ENCODE measurements around the gene APBB2. TPM values are rescaled to one million over a fixed set of nuclear protein-coding genes. Genes with fewer than 3 reads are reported as not detected.

APBB2 gene
- total RNA-seq, 1 donor from 2014 or later, result 121 TPM

DNA sequence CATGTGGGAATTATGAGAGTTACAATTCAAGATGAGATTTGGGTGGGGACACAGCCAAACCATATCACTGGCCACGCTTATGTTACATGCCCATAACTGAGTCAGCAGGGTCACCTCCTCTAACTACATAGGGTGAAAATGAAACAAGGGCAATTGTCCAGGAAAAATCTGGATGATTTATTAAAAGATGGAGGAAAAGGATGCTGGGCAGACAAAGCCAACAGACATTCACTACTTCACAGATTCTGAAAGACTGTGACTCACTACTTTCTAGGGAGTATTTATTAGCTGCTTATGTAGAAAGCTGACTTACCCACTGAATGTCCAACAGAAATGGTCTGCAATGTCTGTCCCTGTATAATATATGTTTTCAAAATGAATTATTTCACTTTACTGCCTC is 72.4 kb downstream of the APBB2 start:
- DNase-seq (ENCODE audit: low spot score), result no peak

DNA sequence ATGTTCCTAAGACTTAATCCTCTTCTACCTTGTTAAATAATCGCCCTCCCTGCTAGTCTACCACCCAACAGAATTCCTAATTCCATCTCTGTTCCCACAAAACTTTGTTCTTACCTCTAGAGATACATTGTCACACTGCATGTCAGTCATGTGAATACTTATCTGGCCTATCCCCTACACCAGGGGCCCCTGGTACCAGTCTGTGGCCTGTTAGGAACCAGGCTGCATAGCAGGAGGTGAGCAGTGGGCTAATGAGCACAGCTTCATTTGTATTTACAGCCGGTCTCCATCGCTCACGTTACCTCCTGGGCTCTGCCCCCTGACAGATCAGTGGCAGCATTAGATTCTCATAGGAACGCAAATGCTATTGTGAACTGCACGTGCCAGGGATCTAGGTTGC is 73.9 kb downstream of the APBB2 start:
- no peak for DNase-seq (ENCODE audit: low spot score)

DNA sequence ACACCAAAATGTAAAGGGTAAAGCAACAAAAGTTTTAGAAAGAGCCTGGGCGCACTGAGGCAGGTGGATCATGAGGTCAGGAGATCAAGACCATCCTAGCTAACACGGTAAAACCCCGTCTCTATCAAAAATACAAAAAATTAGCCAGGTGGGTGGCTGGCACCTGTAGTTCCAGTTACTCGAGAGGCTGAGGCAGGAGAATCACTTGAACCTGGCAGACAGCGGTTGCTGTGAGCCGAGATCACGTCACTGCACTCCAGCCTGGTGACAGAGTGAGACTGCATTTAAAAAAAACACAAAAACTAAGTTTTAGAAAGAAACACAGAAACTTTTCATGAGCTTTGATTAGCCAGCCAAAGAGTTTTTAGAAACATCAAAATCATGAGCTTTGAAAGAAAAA is 76.5 kb downstream of the APBB2 start:
- no peak for DNase-seq (ENCODE audit: low spot score)

GRCh38 chr4:41136456-41136855 is 77.9 kb downstream of the APBB2 start:
- no peak for DNase-seq (ENCODE audit: low spot score)

DNA sequence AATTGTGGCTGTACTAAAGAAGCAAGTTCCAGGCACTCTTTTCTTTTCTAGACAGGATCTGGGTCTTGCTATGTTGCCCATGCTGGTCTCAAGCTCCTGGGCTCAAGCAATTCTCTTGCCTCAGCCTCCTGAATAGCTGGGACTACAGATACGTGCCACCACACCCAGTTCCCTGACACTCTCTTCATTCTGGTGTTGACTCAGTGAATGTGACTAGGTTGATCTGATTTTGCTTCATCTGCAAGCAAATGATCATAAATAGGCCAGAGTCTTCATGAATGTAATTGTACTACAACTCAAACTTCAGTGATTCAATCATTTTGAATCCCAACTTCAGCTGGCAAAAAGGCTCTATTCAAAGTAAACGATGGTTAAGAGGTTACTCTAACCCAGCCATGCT is 78.5 kb downstream of the APBB2 start:
- no peak for DNase-seq (ENCODE audit: low spot score)

DNA sequence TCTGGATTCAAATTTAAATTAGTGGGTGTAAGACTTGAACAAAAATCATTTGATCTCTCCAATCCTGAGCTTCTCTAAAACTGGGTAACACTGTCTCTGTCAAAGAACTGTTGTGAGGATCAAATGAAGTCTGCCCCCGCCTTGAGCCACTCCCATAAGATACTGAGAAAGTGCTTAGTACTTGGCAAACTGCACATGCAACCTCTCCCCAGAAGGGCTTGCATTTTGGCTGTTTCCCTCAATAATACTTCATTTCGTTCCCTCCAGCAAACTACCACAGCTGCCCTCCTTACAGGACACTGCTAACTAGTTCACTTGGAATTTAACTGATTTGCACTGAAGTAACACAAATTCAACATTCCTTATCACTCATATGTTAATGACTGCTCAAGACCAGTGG is 79.8 kb downstream of the APBB2 start:
- DNase-seq (ENCODE audit: low spot score), result no peak

DNA sequence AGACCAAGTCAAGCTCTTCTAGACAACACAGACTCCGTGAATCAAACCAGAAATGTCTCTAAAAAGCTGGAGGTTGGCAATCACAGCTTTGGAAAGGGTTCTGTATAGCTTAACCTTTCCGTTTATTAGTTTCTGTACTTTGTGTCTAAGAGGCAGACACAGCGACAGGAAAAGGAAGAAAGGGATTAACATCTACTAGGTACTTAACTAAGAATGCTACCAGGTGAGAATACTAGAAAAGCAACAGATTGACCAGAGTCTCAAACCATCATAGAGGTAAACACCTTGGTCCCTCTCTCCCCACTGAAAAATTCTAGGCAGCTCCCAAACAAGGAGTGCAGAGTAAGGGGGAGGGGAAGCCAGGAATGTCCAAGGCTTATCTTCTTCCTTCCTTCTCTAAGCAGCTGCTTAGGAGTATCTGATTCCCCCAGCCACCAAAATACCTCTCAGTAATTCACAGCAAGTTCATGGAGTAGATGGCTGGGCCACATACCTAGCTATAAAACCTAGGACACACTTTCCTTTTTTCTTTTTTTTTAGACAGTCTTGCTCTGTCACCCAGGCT is 80.8 kb downstream of the APBB2 start:
- DNase-seq (ENCODE audit: low spot score), result no peak

DNA sequence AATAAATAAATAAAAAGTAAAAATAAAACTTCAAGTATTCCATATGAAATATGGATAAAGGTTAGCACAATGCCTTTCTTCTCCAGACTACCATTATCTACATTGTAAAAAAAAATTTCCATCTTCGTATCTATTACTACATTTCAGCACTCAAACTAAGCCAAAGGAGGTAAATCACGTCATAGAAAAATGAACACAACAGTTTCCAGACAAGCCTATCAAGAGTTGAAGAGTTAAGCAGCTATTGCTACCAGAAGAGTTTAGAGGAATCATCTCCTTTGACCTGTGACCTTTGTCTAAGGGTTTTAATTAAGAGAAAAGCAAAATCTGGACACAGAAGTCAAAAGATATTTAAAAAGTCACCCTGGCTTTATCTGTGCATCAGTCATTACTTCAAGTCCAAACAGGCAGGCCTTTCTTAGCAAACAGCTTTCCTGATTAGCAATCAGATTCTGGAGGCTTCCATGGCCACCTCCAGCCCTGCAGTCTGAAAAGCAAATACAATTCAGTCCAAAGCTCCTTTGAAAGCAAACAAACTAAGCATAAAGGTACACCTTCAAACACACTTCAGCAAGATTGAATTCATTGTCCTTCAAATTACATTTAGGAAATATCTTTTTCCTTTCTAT is 82.2 kb downstream of the APBB2 start:
- no peak for DNase-seq (ENCODE audit: low spot score)

DNA sequence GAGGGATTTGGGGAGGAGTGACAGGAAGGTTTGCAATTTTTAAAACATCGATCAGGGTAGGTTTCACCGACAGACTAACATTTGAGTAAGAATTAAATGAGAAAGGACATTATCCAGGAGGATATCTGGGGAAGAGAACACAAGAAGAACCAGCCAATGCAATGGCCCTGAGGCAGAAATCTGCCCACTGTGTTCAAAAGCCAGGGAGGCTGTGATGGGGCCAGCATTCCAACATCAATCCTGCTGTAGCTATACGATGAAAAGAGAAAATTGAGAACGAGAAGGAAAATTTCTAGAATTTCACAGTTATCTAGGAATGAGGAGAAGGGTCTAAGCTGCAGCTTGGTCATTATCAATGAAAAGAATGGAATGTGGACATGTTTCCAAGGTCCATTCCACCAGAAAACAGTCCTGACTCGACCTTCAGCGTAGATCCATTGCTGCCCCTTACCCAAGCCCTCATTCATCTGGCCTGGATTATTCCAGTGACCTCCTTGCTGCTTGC is 84.4 kb downstream of the APBB2 start:
- DNase-seq (ENCODE audit: low spot score), result no peak

DNA sequence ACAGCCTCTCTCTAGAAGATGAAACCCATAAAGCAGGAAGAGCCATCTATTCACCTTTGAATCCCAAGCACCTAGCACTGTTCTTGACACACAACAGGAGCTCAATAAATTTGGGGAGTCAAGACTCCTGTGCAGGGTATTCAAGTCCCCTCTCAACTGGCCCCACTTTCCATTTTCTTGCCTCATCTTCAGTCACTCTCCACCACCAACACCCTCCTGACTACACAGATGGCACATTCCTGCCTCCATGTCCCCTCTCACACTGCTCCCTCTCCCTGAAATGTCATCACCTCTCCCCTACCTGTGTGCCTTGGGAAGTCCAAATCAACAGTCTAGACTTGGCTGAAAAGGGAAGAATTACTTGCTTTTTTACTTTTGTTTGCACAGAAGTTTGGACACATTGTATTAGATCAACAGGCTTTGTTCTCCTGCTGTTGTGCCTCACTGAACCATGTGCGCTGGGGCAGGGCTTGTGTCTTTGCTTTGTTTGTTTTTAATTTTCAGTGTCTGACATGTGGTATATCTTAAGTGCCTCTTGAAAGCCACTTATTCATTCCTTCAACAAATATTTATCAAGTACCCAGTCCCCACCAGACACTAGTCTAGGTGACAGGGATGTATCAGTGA is 85.1 kb downstream of the APBB2 start:
- DNase-seq (ENCODE audit: low spot score), result no peak

DNA sequence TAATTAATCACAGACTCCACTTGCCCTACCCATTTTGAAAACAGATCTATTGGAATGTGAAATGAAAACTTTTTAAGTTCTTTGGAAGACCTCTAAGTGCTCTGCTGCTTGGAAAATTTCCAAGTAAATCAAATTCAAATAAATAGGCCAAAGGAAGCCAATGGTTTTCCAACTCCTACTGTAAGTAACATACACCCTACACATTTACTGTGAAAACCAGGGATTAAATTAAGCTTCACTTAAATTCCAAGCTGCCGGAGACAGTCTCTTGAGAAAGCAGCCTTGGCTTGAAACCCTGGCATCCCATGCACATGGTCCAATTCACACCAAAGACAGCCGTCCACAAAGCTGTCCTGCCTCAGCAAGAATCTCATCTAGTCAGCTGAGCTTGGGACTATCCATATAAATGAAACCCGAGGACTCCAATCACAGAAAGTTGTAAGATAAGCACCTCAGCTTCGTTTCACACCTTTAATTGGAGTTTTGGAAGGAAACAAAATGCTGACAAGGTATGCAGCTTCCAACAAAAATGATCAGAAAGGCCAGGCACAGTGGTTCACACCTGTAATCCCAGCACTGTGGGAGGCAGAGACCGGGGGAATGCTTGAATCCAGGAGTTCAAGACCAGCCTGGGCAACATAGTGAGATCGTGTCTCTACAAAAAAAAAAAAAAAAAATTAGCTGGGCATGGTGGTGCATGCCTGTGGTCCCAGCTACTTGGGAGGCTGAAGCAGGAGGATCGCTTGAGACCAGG is 88.6 kb downstream of the APBB2 start:
- DNase-seq (ENCODE audit: low spot score), result no peak

DNA sequence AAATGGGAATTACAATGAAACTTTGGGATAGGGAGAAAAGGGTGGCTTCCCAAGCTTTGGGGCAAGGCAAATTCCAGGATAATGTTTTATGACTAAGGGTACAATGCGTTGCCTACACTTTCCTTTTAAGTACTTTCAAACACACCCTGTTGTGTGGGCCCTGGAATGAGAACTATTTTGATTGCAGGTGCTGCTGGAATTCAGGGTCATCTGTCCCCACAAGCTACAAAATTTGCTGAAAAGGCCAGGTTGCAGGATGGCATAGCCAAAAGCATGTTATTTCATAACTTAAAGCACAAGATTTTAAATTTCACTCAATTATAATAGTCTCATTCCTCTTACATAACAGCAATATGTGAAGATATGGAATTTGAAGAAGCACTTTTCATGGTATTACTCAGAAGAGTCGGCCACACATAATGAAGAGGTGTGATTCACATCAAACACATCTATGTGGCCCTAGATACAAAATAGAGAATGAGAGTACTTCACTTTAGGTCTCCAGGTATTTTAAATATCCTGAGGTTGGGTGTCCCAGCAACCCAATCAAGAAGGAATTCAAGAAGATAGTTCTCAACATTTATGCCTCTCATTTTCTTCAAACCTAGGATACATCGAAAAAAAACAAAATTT is 89.3 kb downstream of the APBB2 start:
- no peak for DNase-seq (ENCODE audit: low spot score)

DNA sequence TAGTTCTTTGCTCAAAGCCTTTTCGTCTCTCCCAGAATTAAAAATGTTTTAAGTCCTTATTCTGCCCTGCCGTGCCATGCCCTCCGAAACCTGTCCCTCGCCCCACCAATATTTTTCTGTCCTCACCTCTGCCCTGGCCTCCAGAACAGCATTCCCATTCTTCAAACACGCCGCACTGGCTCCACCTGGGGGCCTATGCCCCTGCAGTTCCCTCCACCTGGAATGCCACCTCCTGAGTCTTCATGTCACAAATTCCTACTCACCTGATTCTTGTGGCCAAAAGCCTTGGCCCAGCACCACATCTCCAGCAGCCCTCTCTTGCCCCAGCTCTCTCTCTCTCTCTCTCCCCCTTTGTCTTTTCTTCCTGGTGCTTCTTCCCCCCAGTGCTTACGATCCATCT is 91.6 kb downstream of the APBB2 start:
- no peak for DNase-seq (ENCODE audit: low spot score)

DNA sequence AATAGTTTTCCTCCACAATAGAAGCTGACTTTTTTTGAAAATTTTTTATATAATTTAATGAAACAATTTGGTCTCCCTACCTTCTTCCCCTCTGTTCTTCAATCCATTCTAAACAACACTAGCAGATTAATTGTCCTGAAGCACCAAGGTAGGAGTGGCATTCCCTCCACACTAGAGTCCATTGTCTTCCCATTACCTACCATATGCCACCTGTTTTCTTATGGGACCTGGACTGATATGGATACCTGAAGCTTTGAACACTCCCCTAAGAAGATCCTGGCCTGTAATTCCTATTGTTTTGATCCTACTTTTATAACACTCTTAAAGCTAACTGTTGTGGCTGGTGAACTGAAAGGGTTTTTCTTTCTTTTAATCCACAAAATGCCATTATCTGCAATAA is 92.0 kb downstream of the APBB2 start:
- DNase-seq (ENCODE audit: low spot score), result no peak

DNA sequence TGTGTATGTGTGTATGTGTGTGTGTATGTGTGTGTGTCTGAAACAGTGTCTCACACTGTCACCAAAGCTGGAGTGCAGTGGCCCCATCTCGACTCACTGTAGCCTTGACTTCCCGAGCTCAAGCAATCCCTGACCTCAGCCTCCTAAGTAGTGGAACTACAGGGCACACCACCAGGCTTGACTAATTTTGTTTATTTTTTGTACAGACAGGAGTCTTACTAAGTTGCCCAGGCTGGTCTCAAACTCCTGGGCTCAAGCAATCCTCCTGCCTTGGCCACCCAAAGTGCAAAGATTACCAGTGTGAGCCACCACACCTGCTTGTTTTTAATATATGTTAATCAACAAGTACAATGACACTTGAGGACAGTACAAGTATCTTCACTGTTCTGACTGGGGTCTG is 92.4 kb downstream of the APBB2 start:
- no peak for DNase-seq (ENCODE audit: low spot score)

DNA sequence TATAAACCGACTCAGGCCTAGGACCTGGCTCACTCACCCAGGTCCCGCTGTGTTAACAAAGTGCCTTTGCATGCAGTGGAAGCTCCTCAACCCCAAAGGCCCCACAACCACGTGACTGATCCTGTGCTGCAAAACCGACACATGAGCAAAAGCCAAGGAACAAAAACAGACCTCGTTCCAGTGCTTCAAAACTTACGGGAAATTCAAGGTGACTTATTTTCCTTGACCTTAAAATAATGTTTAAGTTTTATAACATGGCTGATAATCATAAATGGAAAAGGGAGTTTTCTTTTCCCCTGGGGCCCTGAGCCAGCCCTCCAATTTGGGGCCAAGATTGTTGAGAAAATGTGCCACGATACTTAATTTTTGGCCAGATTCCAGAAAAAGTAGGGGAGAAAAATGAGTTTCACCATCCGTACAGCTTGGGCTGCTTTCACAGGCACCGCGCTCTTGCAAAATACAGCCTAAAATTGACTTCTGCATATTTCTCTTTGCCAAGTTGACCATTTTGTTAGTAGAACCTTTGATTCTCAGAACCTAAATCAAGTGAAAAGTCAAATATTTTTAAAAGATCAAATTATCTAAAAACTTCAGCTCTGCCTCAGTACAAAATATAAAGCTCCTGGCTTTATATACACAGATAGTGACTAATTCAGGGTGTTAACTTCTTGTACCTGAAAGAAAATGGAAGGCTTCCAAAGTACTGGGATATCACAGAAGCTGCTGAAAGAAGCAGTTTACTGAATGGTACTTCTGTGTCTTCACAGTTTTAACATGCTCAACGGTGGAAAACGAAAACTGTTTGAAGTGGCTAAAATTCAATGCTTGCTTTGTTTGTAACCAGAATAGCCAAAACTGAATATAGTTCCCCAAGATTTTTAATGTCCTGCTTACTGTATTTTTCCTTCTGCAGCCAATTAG is 93.8 kb downstream of the APBB2 start:
- DNase-seq (ENCODE audit: low spot score), result no peak

GRCh38 chr4:41119867-41120295 is 94.5 kb downstream of the APBB2 start:
- no peak for DNase-seq (ENCODE audit: low spot score)

DNA sequence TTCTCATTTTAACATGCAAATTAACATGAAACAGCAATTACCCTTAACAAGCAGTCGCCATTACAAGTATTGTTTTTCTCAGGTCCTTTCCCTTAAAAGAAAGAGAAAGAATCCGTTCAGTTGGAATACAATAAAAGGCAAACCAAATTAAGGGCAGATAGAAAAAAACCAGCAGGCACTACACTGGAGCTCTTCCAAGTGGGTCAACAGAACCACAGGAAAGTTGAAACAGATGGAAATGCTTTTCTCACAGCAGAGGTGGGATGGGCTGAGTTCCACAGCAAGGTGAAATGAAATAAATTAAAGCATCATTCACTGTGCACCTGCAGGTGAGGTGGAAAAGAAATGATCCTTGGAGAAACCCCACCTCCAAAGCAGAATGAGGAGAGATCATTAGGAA is 102.6 kb downstream of the APBB2 start:
- no peak for DNase-seq (ENCODE audit: low spot score)

DNA sequence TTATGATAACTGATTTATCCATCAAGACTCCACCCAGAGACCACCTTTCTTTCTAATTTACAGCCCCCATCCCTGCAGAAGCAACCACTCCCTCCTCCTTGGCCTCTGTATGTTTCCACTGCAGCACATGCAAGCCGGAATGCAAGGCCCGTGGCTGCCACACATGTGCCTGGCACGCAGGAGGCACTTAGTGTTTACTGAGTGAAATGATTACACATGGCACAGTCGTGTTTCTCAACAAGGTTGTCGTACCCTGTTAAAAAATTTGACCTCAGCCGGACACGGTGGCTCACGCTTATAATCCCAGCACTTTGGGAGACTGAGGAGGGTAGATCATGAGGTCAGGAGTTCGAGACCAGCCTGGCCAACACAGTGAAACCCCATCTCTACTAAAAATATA is 104.3 kb downstream of the APBB2 start:
- DNase-seq (ENCODE audit: low spot score), result no peak

DNA sequence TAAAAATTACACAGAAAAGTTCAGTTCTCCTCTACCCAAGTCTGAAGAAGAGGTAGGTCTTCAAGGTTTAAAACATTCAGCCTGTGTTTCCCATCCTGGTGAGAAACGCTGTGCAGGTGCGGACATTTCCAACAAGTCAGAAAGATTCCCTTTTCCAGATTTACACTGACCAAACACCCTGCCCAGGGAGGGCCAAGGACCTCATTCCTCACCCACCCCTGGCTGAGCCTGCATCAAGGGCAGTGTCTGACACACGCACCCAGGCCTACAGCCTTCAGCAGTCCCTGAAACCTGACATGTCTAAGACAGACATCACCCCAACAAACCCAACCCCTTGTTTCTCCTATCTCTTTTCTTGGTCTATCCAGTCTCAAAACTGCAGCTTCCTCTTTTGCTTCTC is 105.9 kb downstream of the APBB2 start:
- DNase-seq (ENCODE audit: low spot score), result no peak
